NCI-H187 treated with DMSO at 0.1 percent for 48 hours (cell line): ENCODE results near the gene NRXN3.

Experiments used
- DNase-seq: peaks from one replicate; lab custom pipeline; 2025; lab: John Stamatoyannopoulos, UW

Gene NRXN3

GRCh38 chr14:79693935-79694334 is 1523.8 kb downstream of the NRXN3 start:
- DNase-seq: no peak

- DNase-seq: no peak
Measured at GRCh38 chr14:79695307-79695706, 1525.1 kb downstream of the NRXN3 start.

DNA sequence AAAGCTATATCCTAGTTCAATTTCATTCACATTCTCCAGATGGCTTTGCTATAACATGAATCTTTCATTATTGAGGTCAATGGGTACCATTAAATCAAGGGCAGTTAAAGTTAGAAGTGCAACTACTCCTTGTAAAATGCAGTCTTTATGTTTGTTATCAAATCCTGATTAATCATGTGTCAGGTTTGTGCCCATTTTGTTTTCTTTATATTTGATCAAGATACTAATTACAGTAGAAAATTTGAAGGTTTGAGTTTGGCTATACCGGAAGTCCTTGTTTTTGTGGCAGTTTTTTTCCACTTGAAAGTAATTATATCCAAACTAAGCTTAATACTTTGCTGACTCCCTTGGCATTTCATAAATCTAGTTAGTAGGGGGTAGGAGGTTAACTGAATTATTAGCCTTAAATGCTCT is 1528.1 kb downstream of the NRXN3 start:
- no peak for DNase-seq

DNA sequence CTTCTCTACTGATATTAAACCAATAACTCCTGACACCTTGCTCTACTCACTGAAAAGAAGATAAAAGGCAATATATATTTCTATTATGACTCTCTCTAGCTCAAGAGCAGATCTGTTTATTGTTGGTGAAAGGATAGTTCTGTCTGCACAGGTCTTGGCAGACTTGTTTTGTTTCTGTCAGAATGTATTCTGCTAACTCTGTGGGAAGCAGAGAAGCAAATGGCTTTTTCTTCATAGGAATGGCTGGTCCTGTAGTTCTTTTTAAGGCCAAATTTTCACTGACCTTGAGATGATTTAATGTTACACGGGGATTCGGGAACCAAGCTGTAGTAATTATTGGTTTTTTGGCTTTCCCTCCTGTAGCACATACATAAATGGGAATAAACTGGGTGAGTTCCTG is 1529.0 kb downstream of the NRXN3 start:
- no peak for DNase-seq

DNA sequence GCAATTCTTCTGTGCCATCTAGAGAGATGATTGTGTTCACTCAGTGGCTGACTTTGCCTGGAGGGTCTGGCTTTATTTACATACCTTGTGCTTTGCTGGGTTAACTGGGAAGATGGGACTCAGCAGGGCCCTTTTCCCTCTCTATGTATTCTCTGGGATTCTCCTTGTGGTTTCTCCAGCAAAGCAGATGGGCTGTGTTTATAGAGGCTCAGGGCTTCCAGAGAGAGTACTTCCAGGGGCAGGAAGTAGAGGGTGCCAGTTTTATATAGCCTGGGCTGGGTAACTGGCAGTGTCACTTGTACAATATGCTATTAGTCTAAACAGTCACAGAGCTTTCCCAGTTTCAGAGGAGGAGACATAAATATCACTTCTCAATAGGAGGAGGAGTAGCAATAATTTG is 1531.2 kb downstream of the NRXN3 start:
- DNase-seq: no peak

DNA sequence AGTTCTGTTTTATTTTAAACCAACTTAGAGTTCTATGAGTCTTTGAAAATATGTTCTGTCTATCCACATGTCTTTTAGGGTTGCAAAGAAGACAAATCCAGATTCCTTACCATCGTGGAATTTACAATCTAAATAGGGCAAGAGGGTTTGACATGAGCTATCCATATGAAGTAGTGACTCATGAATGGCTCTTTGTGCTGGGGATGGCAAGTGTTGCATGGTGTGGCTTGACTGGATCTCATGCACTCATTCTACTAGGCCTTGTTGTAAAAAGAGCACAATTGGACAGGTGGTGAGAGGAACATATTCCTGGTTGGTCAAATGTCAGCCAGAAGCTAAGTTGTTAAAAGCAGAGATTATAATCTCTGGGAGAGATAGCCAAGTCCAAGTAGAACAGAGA is 1532.0 kb downstream of the NRXN3 start:
- DNase-seq: no peak

DNA sequence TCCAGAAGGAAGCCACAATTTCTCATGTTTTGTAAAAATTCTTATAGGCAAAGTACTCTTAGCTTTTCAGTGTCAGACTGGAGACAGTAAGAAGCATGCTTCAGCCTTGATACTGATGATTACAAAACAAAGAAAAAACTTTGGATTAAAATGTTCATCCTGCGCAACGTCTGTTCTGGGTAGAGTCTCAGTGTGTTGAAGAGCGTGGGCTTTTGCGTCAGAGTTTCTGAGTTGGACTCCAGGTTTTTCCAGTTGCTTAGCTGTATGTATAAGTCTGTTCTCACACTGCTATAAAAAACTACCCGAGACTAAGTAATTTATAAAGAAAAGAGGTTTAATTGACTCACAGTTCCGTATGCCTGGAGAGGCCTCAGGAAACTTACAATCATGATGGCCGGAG is 1533.0 kb downstream of the NRXN3 start:
- no peak for DNase-seq

DNA sequence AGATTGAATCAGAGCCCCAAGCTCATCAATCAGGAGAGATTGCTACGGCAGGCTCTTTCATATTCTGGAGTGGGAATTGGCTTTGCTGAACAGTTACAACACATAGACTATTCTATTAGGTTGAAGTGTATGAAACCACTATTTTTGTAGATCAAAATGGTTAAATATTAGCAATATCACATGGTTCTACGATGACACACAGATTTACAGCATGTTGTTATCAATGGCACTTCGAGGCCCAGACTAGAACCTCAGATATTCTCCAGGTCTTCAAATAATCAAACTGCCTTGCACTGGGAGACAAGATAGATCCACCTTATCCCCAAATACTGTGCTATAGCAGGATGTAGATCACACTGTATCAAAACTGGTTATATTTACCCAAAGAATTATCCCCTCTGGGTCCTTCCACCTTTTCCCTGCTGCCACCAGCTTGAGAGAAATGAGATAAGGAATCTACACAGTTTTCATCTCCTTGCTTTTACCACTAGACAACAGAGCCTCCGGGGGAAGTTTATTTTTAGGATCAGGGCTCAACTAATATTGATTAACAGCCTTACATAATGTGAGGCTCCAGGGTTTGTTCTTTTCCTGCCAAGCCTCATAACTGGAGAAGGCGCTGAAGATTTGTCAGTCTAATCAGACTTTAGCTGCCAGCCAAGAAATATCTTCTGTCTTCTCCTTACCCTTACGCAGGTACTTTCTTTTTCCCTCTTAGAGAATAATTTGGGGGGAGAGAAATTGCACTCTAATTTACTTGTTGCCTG is 1534.1 kb downstream of the NRXN3 start:
- no peak for DNase-seq

- no peak for DNase-seq
Measured at GRCh38 chr14:79705126-79705894, 1535.1 kb downstream of the NRXN3 start.

DNA sequence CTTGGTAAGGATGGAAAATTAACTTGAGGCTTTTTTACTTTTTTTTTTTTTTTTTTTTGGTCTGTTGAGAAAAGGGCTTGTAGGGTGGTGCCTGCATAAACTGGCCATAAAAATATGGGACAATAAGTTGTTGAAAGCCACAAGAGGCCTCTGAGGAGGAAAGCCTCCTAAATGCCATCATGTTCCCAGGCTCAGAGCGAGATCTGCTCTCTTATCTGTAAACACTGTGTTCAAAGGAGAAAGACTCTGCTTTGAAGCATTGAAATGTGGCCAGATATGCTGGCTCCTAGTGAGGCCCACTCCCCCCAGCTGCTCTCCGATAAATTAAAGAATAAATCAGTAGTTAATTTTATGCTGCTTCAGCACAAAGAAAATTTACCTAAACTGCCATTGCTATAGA is 1536.2 kb downstream of the NRXN3 start:
- DNase-seq: no peak

GRCh38 chr14:79708426-79709388 is 1538.5 kb downstream of the NRXN3 start:
- no peak for DNase-seq

- DNase-seq: no peak
Measured at GRCh38 chr14:79709573-79709972, 1539.4 kb downstream of the NRXN3 start.

GRCh38 chr14:79712302-79712950 is 1542.3 kb downstream of the NRXN3 start:
- DNase-seq: no peak

DNA sequence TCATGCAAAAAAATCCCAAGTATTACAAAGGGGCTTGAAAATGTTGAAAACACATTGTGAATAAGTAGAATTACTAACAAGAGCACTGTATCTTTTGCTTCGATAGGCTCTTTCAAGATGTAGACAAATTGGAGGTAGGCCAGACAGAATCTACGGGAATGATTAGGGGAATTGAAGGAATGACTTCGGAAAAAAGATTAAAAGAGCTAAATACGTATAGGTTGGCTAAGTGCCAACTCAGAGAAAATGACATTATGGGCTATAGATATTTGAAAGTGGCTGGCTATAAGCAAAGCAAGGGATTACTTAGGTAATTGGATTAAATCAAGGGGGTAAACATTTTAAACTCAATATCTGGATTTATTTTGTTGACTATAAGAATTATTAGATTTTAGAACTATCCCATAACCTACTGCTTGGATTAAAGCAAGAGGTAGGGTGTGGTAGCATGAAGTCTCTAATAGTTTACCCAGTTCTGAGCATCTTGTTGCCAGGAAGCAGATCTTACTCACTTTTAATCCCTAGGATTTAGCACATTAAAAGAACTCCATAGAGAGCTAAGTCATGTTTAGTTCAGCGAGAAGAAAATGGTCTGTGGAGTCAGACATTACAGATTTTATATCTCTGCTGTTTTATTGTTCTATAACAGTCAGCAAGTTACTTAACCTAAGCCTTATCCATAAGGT is 1551.4 kb downstream of the NRXN3 start:
- no peak for DNase-seq

GRCh38 chr14:79724934-79725717 is 1555.0 kb downstream of the NRXN3 start:
- DNase-seq: no peak

DNA sequence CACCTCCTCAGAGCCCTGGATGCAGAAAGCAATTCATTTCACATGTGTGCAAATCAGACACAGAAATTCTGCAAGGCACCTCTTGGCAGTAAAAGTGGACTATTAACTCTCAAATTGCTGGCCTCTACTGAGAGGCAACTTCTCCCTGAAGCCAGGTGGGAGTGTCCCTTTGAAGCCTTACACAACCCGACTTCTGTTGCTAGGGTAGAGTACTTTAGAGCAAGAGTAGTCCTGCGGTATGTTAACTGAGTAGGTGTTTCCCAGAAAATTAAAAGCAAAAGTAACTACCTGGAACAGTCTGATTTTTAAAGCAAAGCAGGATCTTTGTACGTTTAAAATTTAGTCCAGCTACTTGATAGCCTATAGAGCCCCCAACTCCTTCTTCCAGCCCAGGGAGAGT is 1557.7 kb downstream of the NRXN3 start:
- DNase-seq: no peak

- no peak for DNase-seq
Measured at GRCh38 chr14:79728331-79728730, 1558.2 kb downstream of the NRXN3 start.

- DNase-seq: no peak
Measured at GRCh38 chr14:79729731-79730130, 1559.6 kb downstream of the NRXN3 start.

DNA sequence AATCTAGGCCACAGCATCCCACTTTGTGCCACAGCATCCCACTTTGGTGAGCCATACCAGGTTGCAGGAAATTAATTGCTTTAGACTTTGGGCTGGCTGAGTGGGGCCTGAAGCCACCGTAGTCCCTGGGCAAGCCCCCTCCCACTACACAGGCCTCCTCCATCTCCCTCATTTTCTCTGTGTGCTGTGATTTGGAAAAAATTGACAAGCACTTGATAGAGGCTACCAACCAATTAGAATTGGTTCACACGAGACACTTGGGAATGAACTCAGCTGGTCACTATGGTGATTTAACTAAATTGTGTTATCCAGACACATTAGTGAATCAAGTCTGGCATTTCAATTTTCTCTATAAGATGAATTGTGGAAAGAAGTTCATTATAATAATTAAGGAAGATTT is 1560.0 kb downstream of the NRXN3 start:
- DNase-seq: no peak

GRCh38 chr14:79730953-79731352 is 1560.8 kb downstream of the NRXN3 start:
- no peak for DNase-seq
